K562 (cell line): ENCODE measurements around the gene MARCHF5. TPM values are rescaled to one million over a fixed set of nuclear protein-coding genes. Genes with fewer than 3 reads are reported as not detected.

Experiments
- ATAC-seq: fragments of 200-7000 bp; cut with Tn5 transposase; 3 replicates; pipeline ENCODE4 v1.9.1; 2020; ENCODE audit warnings: moderate library complexity
- BruUV-seq: library from RNA; stranded (reverse); fragments of 400-500 nt; replicated peaks from 2 replicates; lab custom pipeline; 2021; lab: Mats Ljungman, UMichigan
- CTCF ChIA-PET: fragments of 300-600 bp; formaldehyde crosslinking; extraction: SDS; loops from one replicate; lab custom pipeline; 2021; ENCODE audit warnings: low intra/inter-chr PET ratio; lab: Yijun Ruan, JAX
- POLR2A ChIA-PET: fragments of 300-600, 350-650 bp; sonication (Branson Sonifier 250); formaldehyde crosslinking; extraction: SDS; loops from one replicate; lab custom pipeline; 2021; ENCODE audit warnings: antibody characterized with exemption, inconsistent platforms; lab: Yijun Ruan, JAX
- DNase-seq, 4 experiments: peaks; one replicate each; pipeline versions ENCODE4 v3.0.0 to v3.0.0-alpha.2; 2011 to 2018; ENCODE audit warnings: low spot score in 3 of 4, mixed read lengths in 3 of 4; ENCODE audit errors: extremely low read depth in 1 of 4
- FAIRE-seq: peaks from 2 replicates; lab custom pipeline; 2011; peaks lifted over from hg19 to GRCh38; lab: Jason Lieb, UNC
- H2AFZ ChIP-seq: 2 replicates; pipeline ENCODE4 v1.6.0; 2011; ENCODE audit warnings: low read depth, low read length, control low read depth, inconsistent platforms
- H3K27ac ChIP-seq: fragments of 200-600 bp; 3 replicates; pipeline ENCODE4 v1.8.0; 2011; ENCODE audit warnings: low read depth, mild to moderate bottlenecking, control low read depth, inconsistent platforms, low read length, moderate library complexity, mixed read lengths; ENCODE audit errors: extremely low read depth
- H3K27me3 ChIP-seq, 2 experiments: fragments of 300-600 bp in 1 of 2; 2 replicates in 1 of 2; 3 replicates in 1 of 2; pipeline versions ENCODE4 v1.6.0 to v1.8.0; 2011; ENCODE audit warnings: inconsistent platforms in 2 of 2, low read length in 2 of 2, mild to moderate bottlenecking in 1 of 2, mixed read lengths in 1 of 2, moderate library complexity in 1 of 2; ENCODE audit not compliant: control insufficient read depth in 2 of 2, insufficient read depth in 2 of 2
- H3K36me3 ChIP-seq: fragments of 300-600 bp; 3 replicates; pipeline ENCODE4 v1.8.0; 2011; ENCODE audit warnings: mild to moderate bottlenecking, low read length, inconsistent platforms; ENCODE audit not compliant: control insufficient read depth, insufficient read depth
- H3K4me1 ChIP-seq, 2 experiments: fragments of 200-600 bp in 1 of 2; replicated peaks in 1 of 2; 2 replicates in 1 of 2; 3 replicates in 1 of 2; pipeline versions ENCODE4 v1.5.1 to v1.8.0; 2011; ENCODE audit warnings: inconsistent platforms in 2 of 2, low read length in 2 of 2, mild to moderate bottlenecking in 1 of 2, mixed read lengths in 1 of 2, moderate library complexity in 1 of 2; ENCODE audit not compliant: control insufficient read depth in 2 of 2, insufficient read depth in 2 of 2
- H3K4me2 ChIP-seq: 2 replicates; pipeline ENCODE4 v1.6.1; 2011; ENCODE audit warnings: low read length, control low read depth, inconsistent platforms, mixed read lengths; ENCODE audit not compliant: insufficient read depth
- H3K4me3 ChIP-seq: fragments of 200-600 bp; sonication (generic), shearing (Covaris generic); 2 replicates; pipeline ENCODE4 v1.5.1; 2016; ENCODE audit warnings: control low read depth, inconsistent platforms
- H3K79me2 ChIP-seq: fragments of 200-600 bp; 3 replicates; pipeline ENCODE4 v1.8.0; 2011; ENCODE audit warnings: low read length, inconsistent platforms; ENCODE audit not compliant: control insufficient read depth, insufficient read depth
- H3K9ac ChIP-seq, 2 experiments: 2 replicates each; pipeline versions ENCODE4 v1.6.0 to v1.6.1; 2011; ENCODE audit warnings: low read depth in 2 of 2, low read length in 2 of 2, control low read depth in 1 of 2, inconsistent platforms in 1 of 2, mild to moderate bottlenecking in 1 of 2, mixed read lengths in 1 of 2; ENCODE audit not compliant: insufficient read depth in 1 of 2
- H3K9me1 ChIP-seq: one replicate; pipeline ENCODE4 v1.6.0; 2011; ENCODE audit warnings: inconsistent platforms, mild to moderate bottlenecking, low read length, moderate library complexity; ENCODE audit not compliant: control insufficient read depth, insufficient read depth
- H3K9me3 ChIP-seq: replicated peaks from 2 replicates; pipeline ENCODE4 v1.5.1; 2011; ENCODE audit warnings: low read depth, low read length, inconsistent platforms; ENCODE audit not compliant: control insufficient read depth, insufficient read depth
- H4K20me1 ChIP-seq: replicated peaks from 2 replicates; pipeline ENCODE4 v1.6.1; 2011; ENCODE audit warnings: low read length, inconsistent platforms, mixed read lengths; ENCODE audit not compliant: control insufficient read depth, insufficient read depth
- FOXJ2 ChIP-seq: fragments of 200-800 bp; sonication (Bioruptor generic); IDR thresholded peaks from 2 replicates; pipeline ENCODE4 v1.6.1; 2016; ENCODE audit warnings: missing genetic modification characterization, missing compliant biosample characterization
- FOXP4 ChIP-seq: sonication (generic); formaldehyde crosslinking; IDR thresholded peaks from 2 replicates; pipeline ENCODE4 v1.8.0; 2022; ENCODE audit warnings: mild to moderate bottlenecking, missing genetic modification reagents, borderline replicate concordance
- HNRNPLL ChIP-seq: fragments of 200-400 bp; formaldehyde crosslinking; IDR thresholded peaks from 2 replicates; pipeline ENCODE4 v1.6.1; 2017; ENCODE audit warnings: low read length, low read depth, mild to moderate bottlenecking; ENCODE audit not compliant: poor library complexity, severe bottlenecking
- KDM4B ChIP-seq, 2 experiments: fragments of 450-650 bp in 1 of 2; sonication (generic) in 1 of 2; IDR thresholded peaks; 2 replicates each; pipeline ENCODE4 v1.6.1; 2016 to 2017; ENCODE audit warnings: borderline replicate concordance in 2 of 2, antibody characterized with exemption in 1 of 2, low read depth in 1 of 2, mild to moderate bottlenecking in 1 of 2
- MBD2 ChIP-seq: sonication (generic); IDR thresholded peaks from 2 replicates; pipeline ENCODE4 v1.6.1; 2016; ENCODE audit warnings: low read depth, borderline replicate concordance
- NR2C2 ChIP-seq, 2 experiments: fragments of 200-800 bp in 1 of 2; sonication (Bioruptor generic) in 1 of 2; sonication (generic) in 1 of 2; formaldehyde crosslinking in 1 of 2; IDR thresholded peaks; 2 replicates each; pipeline versions ENCODE4 v1.6.1 to v1.8.0; 2016 to 2022; ENCODE audit warnings: mild to moderate bottlenecking in 1 of 2, missing compliant biosample characterization in 1 of 2, missing genetic modification characterization in 1 of 2, missing genetic modification reagents in 1 of 2
- NR4A1 ChIP-seq, 2 experiments: fragments of 250-450 bp in 1 of 2; fragments of 450-650 bp in 1 of 2; sonication (Bioruptor Pico) in 1 of 2; IDR thresholded peaks; 2 replicates each; pipeline versions ENCODE4 v1.4.0 to v1.6.1; 2016 to 2020; ENCODE audit warnings: mild to moderate bottlenecking in 2 of 2, missing compliant biosample characterization in 1 of 2, missing genetic modification characterization in 1 of 2, moderate library complexity in 1 of 2
- RBM17 ChIP-seq: fragments of 200-400 bp; formaldehyde crosslinking; IDR thresholded peaks from 2 replicates; pipeline ENCODE4 v1.6.1; 2017; ENCODE audit warnings: low read depth, mild to moderate bottlenecking, low read length, borderline replicate concordance
- ZNF175 ChIP-seq: fragments of 200-800 bp; sonication (Bioruptor generic); IDR thresholded peaks from 2 replicates; pipeline ENCODE4 v1.6.1; 2016; ENCODE audit warnings: low read depth, mild to moderate bottlenecking, missing genetic modification characterization, missing compliant biosample characterization
- ZNF592 ChIP-seq: fragments of 450-650 bp; IDR thresholded peaks from 2 replicates; pipeline ENCODE4 v1.6.1; 2017; ENCODE audit warnings: antibody characterized with exemption, mild to moderate bottlenecking
- WGBS: fragments of 100-300 bp; shearing (Covaris generic); methylation state at CpG from one replicate; pipeline ENCODE4 v1.1.6; 2016; ENCODE audit warnings: low coverage, mixed read lengths; ENCODE audit not compliant: insufficient coverage; ENCODE audit errors: missing lambda C conversion rate; 5-methylcytosine and 5-hydroxymethylcytosine counted together
- in situ Hi-C: fragments of 300-500 bp; cut with MboI; formaldehyde crosslinking; loops from 4 replicates; pipeline ENCODE4 v1.15.0; 2018; ENCODE audit warnings: inconsistent platforms, mixed read lengths
- intact Hi-C: fragments of 100-400 bp; cut with micrococcal nuclease; formaldehyde crosslinking; loops from 2 replicates; pipeline ENCODE4 v1.14.2; 2022
- polyA plus RNA-seq, 8 experiments: library from polyadenylated mRNA; depleted of rRNA in 4 of 8; stranded (reverse) in 5 of 8; unstranded in 3 of 8; fragments of >200 nt; fragmentation: Nextera tagmentation in 2 of 8; fragmentation: Illumina TruSeq in 1 of 8; extraction: Ambion mirVana in 2 of 8; extraction: Trizol in 1 of 8; gene quantifications; 2 replicates each; pipeline versions ENCODE4 v1.2.1 to v1.2.3, GENCODE V29; 2011 to 2014; ENCODE audit warnings: inconsistent platforms in 1 of 8, missing spikeins in 1 of 8
- total RNA-seq, 7 experiments: library from RNA; depleted of rRNA in 6 of 7; stranded (reverse); fragments of >200 nt in 6 of 7; fragmentation: Illumina TruSeq in 2 of 7; extraction: Trizol in 2 of 7; gene quantifications; 2 replicates each; pipeline versions ENCODE4 v1.2.1 to v1.2.3, GENCODE V29; 2011 to 2021; ENCODE audit warnings: low replicate concordance in 1 of 7
- TF ChIP-seq, protein P1 (sequence below): fragments of 450-650 bp; IDR thresholded peaks from 2 replicates; pipeline ENCODE4 v1.6.1; 2017; ENCODE audit warnings: mild to moderate bottlenecking, moderate library complexity
- TF ChIP-seq, protein P2 (sequence below): sonication (generic); formaldehyde crosslinking; IDR thresholded peaks from 2 replicates; pipeline ENCODE4 v1.8.0; 2022; ENCODE audit warnings: missing genetic modification reagents, mild to moderate bottlenecking, moderate library complexity, borderline replicate concordance

MARCHF5 gene
- total and polyA plus RNA-seq, 9 of the 15 experiments (the other 6 are each of a cell fraction or from before 2014, with no cell fraction given), result 3.4 to 27.2 (median 11.5) TPM

DNA sequence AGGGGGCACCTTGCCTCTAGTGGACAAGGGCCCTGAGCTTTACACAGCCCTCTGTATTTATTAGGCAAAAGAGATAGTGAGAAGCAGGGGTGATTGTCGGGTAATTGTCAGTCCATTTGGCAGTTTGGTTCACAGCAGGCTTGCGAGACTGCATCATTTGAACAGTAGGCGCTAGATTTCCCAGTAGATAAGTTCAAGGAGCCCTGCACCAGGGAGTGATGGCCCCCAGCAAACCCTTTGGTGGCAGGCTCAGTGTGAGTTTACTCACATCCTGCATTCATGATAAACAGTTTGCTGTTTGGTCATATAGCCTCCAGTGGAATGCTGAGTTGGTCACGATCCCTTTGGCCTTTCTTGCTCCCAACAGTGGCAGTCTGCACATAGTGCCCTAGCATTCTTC, 59.4 kb downstream of the MARCHF5 start:
- intact Hi-C loops, result no loop called here
- no TSS peak for BruUV-seq
- H2AFZ ChIP-seq, result no peak overlapping the region
- no peaks in the 10 kb centered on the region for H3K4me1 ChIP-seq
- no peaks in the 10 kb centered on the region for H3K79me2 ChIP-seq
- no peaks in the 10 kb centered on the region for H3K27me3 ChIP-seq
- in situ Hi-C loops, result no loop called here
- H3K9me1 ChIP-seq, result no peaks in the 10 kb centered on the region
- POLR2A ChIA-PET, result no interaction called here
- H4K20me1 ChIP-seq, result no peaks in the 10 kb centered on the region
- 92% methylated on average over 4 of the region's 4 CpGs for WGBS
- H3K9ac ChIP-seq, result no peak overlapping the region
- no peak overlapping the region for H3K4me3 ChIP-seq
- CTCF ChIA-PET, result no interaction called here
- TF ChIP-seq FOXP4 (CRISPR knock-in tag) (no peak), ZNF592 (no peak), ZNF175 (CRISPR knock-in tag) (no peak), KDM4B (IDR thresholded peaks at IDR 0.05; ENCODE audit: borderline replicate concordance in 2 of 2, low read depth in 1 of 2) (no peak), NR4A1 (CRISPR knock-in tag; IDR thresholded peaks at IDR 0.05) (no peak), NR4A1 (tag; IDR thresholded peaks at IDR 0.05) (no peak), RBM17 (no peak), MBD2 (no peak), FOXJ2 (no peak), NR2C2 (CRISPR knock-in tag; IDR thresholded peaks at IDR 0.05) (no peak), NR2C2 (tag; IDR thresholded peaks at IDR 0.05) (no peak), HNRNPLL (no peak)
- TF ChIP-seq, protein P1, sequence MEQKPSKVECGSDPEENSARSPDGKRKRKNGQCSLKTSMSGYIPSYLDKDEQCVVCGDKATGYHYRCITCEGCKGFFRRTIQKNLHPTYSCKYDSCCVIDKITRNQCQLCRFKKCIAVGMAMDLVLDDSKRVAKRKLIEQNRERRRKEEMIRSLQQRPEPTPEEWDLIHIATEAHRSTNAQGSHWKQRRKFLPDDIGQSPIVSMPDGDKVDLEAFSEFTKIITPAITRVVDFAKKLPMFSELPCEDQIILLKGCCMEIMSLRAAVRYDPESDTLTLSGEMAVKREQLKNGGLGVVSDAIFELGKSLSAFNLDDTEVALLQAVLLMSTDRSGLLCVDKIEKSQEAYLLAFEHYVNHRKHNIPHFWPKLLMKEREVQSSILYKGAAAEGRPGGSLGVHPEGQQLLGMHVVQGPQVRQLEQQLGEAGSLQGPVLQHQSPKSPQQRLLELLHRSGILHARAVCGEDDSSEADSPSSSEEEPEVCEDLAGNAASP, result no peak
- TF ChIP-seq, protein P2, sequence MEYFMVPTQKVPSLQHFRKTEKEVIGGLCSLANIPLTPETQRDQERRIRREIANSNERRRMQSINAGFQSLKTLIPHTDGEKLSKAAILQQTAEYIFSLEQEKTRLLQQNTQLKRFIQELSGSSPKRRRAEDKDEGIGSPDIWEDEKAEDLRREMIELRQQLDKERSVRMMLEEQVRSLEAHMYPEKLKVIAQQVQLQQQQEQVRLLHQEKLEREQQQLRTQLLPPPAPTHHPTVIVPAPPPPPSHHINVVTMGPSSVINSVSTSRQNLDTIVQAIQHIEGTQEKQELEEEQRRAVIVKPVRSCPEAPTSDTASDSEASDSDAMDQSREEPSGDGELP (CRISPR knock-in tag), result no peak
- FAIRE-seq (no peak), DNase-seq (no peak), ATAC-seq (no peak)
- no peaks in the 10 kb centered on the region for H3K9me3 ChIP-seq
- peaks cover 27% of the 10 kb centered on the region; the same call in 2 of the 3 replicates for H3K36me3 ChIP-seq
- H3K4me2 ChIP-seq, result no peak overlapping the region
- H3K27ac ChIP-seq, result no peak overlapping the region
